Superior temporal gyrus (tissue), 1 donor: ENCODE data around the gene PRKAA1.

ENCODE experiments used
- DNase-seq: peaks from one replicate; pipeline ENCODE4 v3.0.0-alpha.2; 2016; ENCODE audit errors: extremely low spot score

Gene PRKAA1

GRCh38 chr5:40781843-40782409, 16.2 kb downstream of the PRKAA1 start:
- no peak for DNase-seq

- DNase-seq = no peak
These were observed 17.3 kb downstream of the PRKAA1 start for GRCh38 chr5:40780858-40781257.

GRCh38 chr5:40780199-40780598, 18.0 kb downstream of the PRKAA1 start:
- no peak for DNase-seq

GRCh38 chr5:40779561-40779960, 18.6 kb downstream of the PRKAA1 start:
- no peak for DNase-seq

GRCh38 chr5:40778133-40778532, 20.0 kb downstream of the PRKAA1 start:
- no peak for DNase-seq

- DNase-seq = no peak
These were observed 21.6 kb downstream of the PRKAA1 start for GRCh38 chr5:40776658-40776977.

GRCh38 chr5:40775846-40776657, 22.1 kb downstream of the PRKAA1 start:
- DNase-seq = no peak

- no peak for DNase-seq
These were observed 22.9 kb downstream of the PRKAA1 start for GRCh38 chr5:40775085-40775845.

GRCh38 chr5:40774623-40775022, 23.6 kb downstream of the PRKAA1 start:
- DNase-seq = no peak

GRCh38 chr5:40770764-40771163, 27.4 kb downstream of the PRKAA1 start:
- DNase-seq = no peak

- no peak for DNase-seq
These were observed 35.5 kb downstream of the PRKAA1 start for GRCh38 chr5:40762705-40763104.

GRCh38 chr5:40757400-40757799, 40.8 kb downstream of the PRKAA1 start:
- DNase-seq = no peak

- peak; percentile 97 for DNase-seq
These were observed 42.5 kb downstream of the PRKAA1 start, which contains the start of gene TTC33 for GRCh38 chr5:40755407-40756365. Gene TTC33, minus strand, starts transcription at chr5:40755961. Its CDS starts 8,943 bp downstream, at chr5:40747018.

- DNase-seq = peak; percentile 93
These were observed 43.1 kb downstream of the PRKAA1 start for GRCh38 chr5:40755093-40755406.

- DNase-seq = no peak
These were observed 43.6 kb downstream of the PRKAA1 start for GRCh38 chr5:40754381-40755092.

- no peak for DNase-seq
These were observed 51.5 kb downstream of the PRKAA1 start for GRCh38 chr5:40746703-40747102.

GRCh38 chr5:40743771-40744170, 54.4 kb downstream of the PRKAA1 start:
- no peak for DNase-seq

- DNase-seq = no peak
These were observed 59.7 kb downstream of the PRKAA1 start for GRCh38 chr5:40738502-40738901.

- DNase-seq = peak; percentile 94
These were observed 61.9 kb downstream of the PRKAA1 start for GRCh38 chr5:40736103-40736875.

GRCh38 chr5:40735609-40736008, 62.6 kb downstream of the PRKAA1 start:
- no peak for DNase-seq
